C4-2B (cell line): ENCODE measurements around the gene BRMS1.

Source experiments
- CTCF ChIP-seq: fragments of 450-650 bp; conservative IDR thresholded peaks from 2 replicates; pipeline ENCODE4 v1.5.1; 2017; ENCODE audit warnings: mild to moderate bottlenecking
- ZFX ChIP-seq: fragments of 450-650 bp; IDR thresholded peaks from 2 replicates; pipeline ENCODE4 v1.6.1; 2017

- TF ChIP-seq CTCF (no peak), ZFX (no peak)
Measured at GRCh38 chr11:66289548-66290329, 55.2 kb downstream of the BRMS1 start.
